ENCODE results near the gene TMEM9. TPM values are rescaled to one million over a fixed set of nuclear protein-coding genes. Genes with fewer than 3 reads are reported as not detected.

Gene TMEM9
- total and polyA plus RNA-seq, 2 of the 8 experiments (the other 6 are each of a cell fraction or from before 2014, with no cell fraction given) = 79.9 to 181 TPM

GRCh38 chr1:201154389-201155165 is at the start of gene TMEM9 (continued):
- TF ChIP-seq SRF (IDR thresholded peaks at IDR 0.05; ENCODE audit: low read depth, low read length) = no peak
- TF ChIP-seq RBBP5 (IDR thresholded peaks at IDR 0.05; ENCODE audit: borderline replicate concordance, low read depth, low read length) = no peak
- no peak for TF ChIP-seq CHD7 (IDR thresholded peaks at IDR 0.05; ENCODE audit: insufficient replicate concordance, low read length)
- no peak for TF ChIP-seq EP300 (IDR thresholded peaks at IDR 0.05; ENCODE audit: borderline replicate concordance in 1 of 2, low read depth in 2 of 2, low read length in 2 of 2)
- TF ChIP-seq TAF1 (IDR thresholded peaks at IDR 0.05; ENCODE audit: low read depth, low read length) = no peak
- TF ChIP-seq KDM1A (IDR thresholded peaks at IDR 0.05; ENCODE audit: borderline replicate concordance, low read length) = no peak
- TF ChIP-seq FOSL1 (IDR thresholded peaks at IDR 0.05; ENCODE audit: insufficient read depth, low read depth, low read length) = no peak
- TF ChIP-seq CREB1 (IDR thresholded peaks at IDR 0.05) = peak; percentile 72
- TF ChIP-seq EGR1 (IDR thresholded peaks at IDR 0.05; ENCODE audit: borderline replicate concordance, low read depth, low read length) = no peak
